Dedifferentiated amniotic fluid mesenchymal stem cell (primary cell): ENCODE measurements around the gene TRPV6.

ENCODE experiments used
- DNase-seq: peaks from one replicate; pipeline ENCODE4 v3.0.0-alpha.2; 2016; ENCODE audit errors: extremely low spot score

The TRPV6 gene

GRCh38 chr7:142853739-142854371 is 31.7 kb downstream of the TRPV6 start:
- DNase-seq: peak; percentile 53

DNA sequence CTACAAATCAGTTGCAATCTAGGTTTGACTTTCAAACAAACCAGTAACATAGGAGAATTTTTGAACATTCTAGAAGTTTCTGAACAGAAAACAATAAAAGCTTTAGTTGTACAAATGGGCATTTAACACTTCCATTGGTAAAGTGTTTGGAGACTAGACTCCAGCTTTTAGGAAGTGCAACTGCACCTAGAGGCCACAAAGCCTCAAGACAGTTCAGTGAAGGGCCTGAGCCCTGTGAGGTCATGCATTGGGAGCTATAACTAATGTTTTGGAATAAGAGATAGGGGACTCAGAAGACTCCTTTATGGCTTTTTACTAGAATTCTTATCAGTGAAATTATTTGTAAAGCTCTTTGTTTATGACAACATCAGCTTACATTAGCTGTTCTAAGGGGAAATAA is 33.6 kb downstream of the TRPV6 start:
- no peak for DNase-seq

DNA sequence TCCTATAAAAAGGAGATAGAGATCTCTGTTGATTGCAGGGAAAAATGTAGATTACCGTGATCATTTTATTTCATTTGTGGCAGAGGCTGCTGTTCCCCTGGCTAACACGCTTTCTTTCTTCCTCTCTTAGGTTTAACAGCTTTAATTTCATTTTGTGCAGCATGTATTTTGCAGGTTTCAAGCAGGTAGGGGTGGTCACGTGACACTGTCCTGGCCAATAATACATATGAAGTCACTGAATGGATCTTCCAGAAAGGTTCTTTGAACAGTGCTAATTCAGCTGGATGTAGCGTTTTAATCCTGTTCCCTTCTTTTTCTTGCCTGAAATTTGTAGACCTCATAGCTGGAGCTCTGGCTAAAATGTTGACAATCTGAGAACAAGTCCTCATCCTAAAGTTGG is 34.3 kb downstream of the TRPV6 start:
- no peak for DNase-seq

DNA sequence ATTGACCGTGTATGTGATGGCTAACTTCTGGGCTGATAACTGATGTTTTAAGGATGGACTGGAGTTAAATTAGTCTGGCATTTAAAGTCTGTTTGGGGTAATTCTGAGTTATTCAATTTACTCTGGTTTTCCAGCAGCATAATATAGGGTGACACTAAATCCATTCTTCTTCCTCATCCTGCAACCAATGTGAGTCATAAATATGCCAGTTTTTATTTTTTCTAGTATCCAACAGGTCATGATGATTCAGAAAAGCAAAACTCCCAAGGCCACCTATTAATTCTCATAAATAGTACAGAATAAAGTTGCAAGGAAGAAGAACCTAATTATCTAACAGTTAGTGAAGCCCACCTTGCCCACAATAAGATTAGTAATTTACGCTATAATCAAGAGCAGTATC is 38.2 kb downstream of the TRPV6 start:
- DNase-seq: no peak

DNA sequence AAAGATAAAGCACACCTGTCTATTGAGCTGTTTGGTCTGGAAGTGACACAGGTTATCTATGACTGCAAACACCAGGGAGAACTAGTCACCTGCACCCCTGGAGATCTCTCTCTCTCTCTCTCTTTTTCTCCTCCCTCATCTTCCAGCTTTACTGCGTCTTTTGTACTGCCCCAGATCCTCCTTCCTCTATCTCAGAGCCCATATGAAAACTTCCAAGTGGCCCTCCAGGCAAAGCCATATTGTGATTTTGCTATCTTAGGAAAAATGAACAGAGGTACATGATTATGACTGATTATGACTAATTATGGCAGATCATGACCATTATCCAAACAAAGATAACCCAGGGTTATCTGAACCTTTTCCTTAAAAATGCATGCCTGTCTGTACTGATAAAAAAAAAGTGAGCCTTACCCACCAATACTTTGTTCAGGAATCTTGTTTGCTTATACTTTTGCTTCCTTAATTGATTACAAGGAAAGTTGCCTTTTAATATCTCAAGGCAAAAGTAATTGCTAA is 43.2 kb downstream of the TRPV6 start:
- no peak for DNase-seq

DNA sequence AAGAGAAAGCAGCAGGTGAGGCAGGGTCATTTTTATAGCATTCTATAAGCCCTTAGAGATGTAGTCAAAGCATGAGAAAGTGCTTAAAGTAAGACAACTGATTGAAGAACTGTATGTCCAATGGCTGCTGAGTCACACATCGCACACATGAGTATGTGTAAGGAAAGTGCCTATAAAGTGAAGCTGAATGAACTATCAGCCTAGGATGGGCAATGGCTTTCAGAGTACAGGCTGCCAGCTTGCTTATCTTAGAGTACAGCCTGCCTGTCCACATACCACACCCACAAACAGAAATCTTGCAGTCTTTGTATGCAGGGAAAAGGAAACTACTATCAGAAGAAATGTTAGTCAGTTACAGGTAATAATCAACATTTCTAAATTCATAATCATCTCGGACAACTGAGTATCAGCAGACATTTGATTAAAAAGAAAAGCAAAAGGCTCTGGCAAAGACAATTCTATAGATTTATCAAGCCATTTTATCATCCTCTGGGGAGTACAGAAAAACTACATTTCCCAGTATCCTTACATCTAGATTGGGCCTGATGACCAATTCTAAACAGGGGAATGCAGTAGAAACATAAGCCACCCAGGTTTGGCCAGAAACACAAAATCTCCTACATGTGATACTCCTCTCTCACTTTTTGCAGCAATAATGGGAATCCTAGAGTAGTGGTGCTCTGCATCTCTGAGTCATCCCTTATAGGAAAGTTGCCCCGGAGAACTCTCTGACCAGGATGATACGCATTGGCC is 46.9 kb downstream of the TRPV6 start:
- no peak for DNase-seq

- no peak for DNase-seq
These were observed 49.1 kb downstream of the TRPV6 start for GRCh38 chr7:142836426-142836825.

GRCh38 chr7:142835487-142835886 is 50.1 kb downstream of the TRPV6 start:
- DNase-seq: no peak

GRCh38 chr7:142833174-142834048 is 52.1 kb downstream of the TRPV6 start:
- DNase-seq: no peak

- DNase-seq: no peak
These were observed 53.1 kb downstream of the TRPV6 start for GRCh38 chr7:142832417-142832816.

DNA sequence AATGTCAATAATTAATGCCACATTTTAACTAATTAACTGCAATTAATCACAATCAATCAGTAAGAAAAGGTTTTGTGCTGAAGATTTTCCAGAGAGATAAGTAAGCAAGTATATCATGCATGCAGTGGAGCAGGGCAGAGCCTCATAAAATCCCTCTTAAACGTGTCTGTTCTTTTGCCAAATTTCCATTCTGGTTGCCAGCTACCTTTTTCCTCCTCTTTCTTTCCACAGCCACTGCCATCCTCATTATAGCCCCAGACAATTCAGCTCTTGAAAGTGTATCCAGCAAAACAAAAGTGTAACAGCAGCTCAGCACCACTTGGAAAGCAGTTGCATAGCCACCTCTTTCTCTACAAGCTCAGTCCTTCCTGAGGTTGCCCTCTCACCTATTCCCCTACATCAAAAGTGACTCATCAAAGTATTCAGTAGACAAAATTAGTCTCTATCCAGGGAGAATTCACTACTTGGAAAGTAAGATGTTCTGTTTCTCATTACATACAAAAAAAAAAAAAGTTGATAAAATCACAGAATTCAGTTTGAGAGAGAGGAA is 57.5 kb downstream of the TRPV6 start:
- DNase-seq: no peak

DNA sequence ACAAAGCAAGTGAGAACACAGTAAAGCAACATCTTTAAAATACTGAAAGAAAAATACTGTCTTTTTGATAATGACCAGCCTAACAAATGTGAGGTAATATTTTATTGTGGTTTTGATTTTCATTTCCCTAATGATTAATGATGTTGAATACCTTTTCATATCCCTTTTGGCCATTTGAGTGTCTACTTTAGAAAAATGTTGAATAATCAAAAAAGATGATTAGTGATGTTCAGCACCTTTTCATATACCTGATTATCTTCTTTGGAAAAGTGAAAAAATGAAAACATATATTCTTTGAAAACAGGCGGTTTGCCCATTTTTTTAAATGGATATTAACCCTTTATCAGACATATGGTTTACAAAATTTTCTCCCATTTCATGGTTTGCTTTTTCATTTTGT is 62.8 kb downstream of the TRPV6 start:
- DNase-seq: no peak
